ENCODE measurements around the gene GPAM.

- TF ChIP-seq CTCF (IDR thresholded peaks at IDR 0.05) (peak; percentile 63 to 92 (median 77)), POLR2A (IDR thresholded peaks at IDR 0.05; ENCODE audit: low read depth) (no peak)
These were observed 46.2 kb downstream of the GPAM start for GRCh38 chr10:112137154-112137987.
